Measurements from ENCODE around the gene IL32. TPM values are rescaled to one million over a fixed set of nuclear protein-coding genes. Genes with fewer than 3 reads are reported as not detected.

Gene IL32
- total and polyA plus RNA-seq, 9 of the 15 experiments (the other 6 are each of a cell fraction or from before 2014, with no cell fraction given) = 0.21 to 2.2 (median 0.37) TPM; not detected in 3

DNA sequence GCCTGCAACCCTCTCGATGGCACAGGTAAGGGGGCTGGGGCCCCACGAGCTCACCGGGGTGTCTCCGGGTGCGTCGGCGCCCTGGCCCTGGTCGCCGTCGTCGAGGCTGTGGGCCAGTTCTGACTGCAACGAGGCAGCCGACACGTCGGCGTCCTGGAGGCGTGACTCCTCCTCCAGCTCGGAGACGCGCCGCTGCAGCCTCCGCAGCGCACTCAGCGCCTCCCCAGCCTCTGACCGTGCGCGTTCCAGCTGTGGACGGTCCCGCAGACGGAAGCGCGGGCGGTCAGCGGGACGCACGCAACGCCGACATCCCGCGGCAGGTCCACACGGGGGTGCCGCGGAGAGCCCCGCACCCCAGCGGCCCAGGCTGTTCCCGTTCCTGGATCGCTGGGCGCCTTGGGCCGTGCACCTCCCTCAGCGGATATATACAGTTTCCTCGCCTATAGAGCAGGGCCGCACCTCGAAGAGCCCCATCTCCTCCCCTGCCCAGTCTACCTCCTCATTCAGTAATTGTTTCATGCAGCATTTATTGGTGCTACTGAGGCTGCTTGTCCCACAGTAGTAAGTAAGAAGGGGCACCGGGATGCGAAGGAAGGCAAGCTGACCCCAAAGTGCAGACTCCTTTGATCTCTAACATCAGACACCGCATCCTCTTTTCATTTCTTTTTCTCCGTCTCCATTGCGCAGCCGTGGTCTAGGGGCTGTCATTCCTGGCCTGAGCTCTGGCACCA lies 35.8 kb upstream of the IL32 start (continued):
- TF ChIP-seq, protein P1, sequence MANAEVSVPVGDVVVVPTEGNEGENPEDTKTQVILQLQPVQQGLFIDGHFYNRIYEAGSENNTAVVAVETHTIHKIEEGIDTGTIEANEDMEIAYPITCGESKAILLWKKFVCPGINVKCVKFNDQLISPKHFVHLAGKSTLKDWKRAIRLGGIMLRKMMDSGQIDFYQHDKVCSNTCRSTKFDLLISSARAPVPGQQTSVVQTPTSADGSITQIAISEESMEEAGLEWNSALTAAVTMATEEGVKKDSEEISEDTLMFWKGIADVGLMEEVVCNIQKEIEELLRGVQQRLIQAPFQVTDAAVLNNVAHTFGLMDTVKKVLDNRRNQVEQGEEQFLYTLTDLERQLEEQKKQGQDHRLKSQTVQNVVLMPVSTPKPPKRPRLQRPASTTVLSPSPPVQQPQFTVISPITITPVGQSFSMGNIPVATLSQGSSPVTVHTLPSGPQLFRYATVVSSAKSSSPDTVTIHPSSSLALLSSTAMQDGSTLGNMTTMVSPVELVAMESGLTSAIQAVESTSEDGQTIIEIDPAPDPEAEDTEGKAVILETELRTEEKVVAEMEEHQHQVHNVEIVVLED (CRISPR knock-in tag; IDR thresholded peaks at IDR 0.05) = peak; percentile 78
- TF ChIP-seq FOXP1 (CRISPR knock-in tag; IDR thresholded peaks at IDR 0.05) (no peak), SLC30A9 (CRISPR knock-in tag; IDR thresholded peaks at IDR 0.05) (no peak), ZC3H4 (CRISPR knock-in tag; IDR thresholded peaks at IDR 0.05; ENCODE audit: borderline replicate concordance) (no peak), UBTF (IDR thresholded peaks at IDR 0.05; ENCODE audit: borderline replicate concordance in 1 of 2, low read depth in 2 of 2, low read length in 2 of 2) (0 out of 4 replicates have a peak, but pooled peaks of 1 of the 2 experiments have one; percentile 57), PATZ1 (CRISPR knock-in tag; IDR thresholded peaks at IDR 0.05; ENCODE audit: borderline replicate concordance) (no peak), ID3 (CRISPR knock-in tag; IDR thresholded peaks at IDR 0.05) (no peak), ID3 (tag; IDR thresholded peaks at IDR 0.05) (no peak), POLR2G (IDR thresholded peaks at IDR 0.05; ENCODE audit: low read depth, low read length) (peak; percentile 69), MAFK (IDR thresholded peaks at IDR 0.05; ENCODE audit: low read length) (no peak), NUFIP1 (IDR thresholded peaks at IDR 0.05; ENCODE audit: partially characterized antibody) (no peak), CCNT2 (IDR thresholded peaks at IDR 0.05; ENCODE audit: borderline replicate concordance, extremely low read depth, insufficient read length, low read depth, low read length) (peak; percentile 72), MCM3 (IDR thresholded peaks at IDR 0.05) (no peak), TEAD1 (CRISPR knock-in tag; IDR thresholded peaks at IDR 0.05) (0 out of 4 replicates have a peak, but pooled peaks of 1 of the 2 experiments have one; percentile 26), ETV6 (IDR thresholded peaks at IDR 0.05; ENCODE audit: borderline replicate concordance in 1 of 2, low read depth in 2 of 2, low read length in 1 of 2) (no peak), ETV6 (CRISPR knock-in tag; IDR thresholded peaks at IDR 0.05; ENCODE audit: borderline replicate concordance) (no peak), ZNF586 (CRISPR knock-in tag; conservative IDR thresholded peaks at IDR 0.05) (no peak), PHF20 (IDR thresholded peaks at IDR 0.05; ENCODE audit: partially characterized antibody) (no peak)
- TF ChIP-seq, protein P2, sequence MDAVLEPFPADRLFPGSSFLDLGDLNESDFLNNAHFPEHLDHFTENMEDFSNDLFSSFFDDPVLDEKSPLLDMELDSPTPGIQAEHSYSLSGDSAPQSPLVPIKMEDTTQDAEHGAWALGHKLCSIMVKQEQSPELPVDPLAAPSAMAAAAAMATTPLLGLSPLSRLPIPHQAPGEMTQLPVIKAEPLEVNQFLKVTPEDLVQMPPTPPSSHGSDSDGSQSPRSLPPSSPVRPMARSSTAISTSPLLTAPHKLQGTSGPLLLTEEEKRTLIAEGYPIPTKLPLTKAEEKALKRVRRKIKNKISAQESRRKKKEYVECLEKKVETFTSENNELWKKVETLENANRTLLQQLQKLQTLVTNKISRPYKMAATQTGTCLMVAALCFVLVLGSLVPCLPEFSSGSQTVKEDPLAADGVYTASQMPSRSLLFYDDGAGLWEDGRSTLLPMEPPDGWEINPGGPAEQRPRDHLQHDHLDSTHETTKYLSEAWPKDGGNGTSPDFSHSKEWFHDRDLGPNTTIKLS (IDR thresholded peaks at IDR 0.05; ENCODE audit: borderline replicate concordance, low read depth) = no peak
